PC-3 (cell line): ENCODE results near the gene ADAM12. TPM values are rescaled to one million over a fixed set of nuclear protein-coding genes. Genes with fewer than 3 reads are reported as not detected.

Source experiments
- ATAC-seq: fragments of 200-7000 bp; cut with Tn5 transposase; 2 replicates; pipeline ENCODE4 v1.9.1; 2020; ENCODE audit warnings: mild to moderate bottlenecking, moderate library complexity
- BruUV-seq: library from RNA; stranded (reverse); fragments of 400-500 nt; replicated peaks from 2 replicates; lab custom pipeline; 2021; lab: Mats Ljungman, UMichigan
- CTCF ChIA-PET: fragments of 300-600 bp; sonication (Branson Sonifier 250); formaldehyde crosslinking; loops from one replicate; lab custom pipeline; 2022; ENCODE audit warnings: antibody characterized with exemption; lab: Charles Lee
- POLR2A ChIA-PET: fragments of 300-600 bp; sonication (Branson Sonifier 250); formaldehyde crosslinking; loops from one replicate; lab custom pipeline; 2022; ENCODE audit warnings: antibody characterized with exemption; ENCODE audit not compliant: unreplicated experiment; lab: Charles Lee
- DNase-seq: peaks from one replicate; pipeline ENCODE4 v3.0.0-alpha.2; 2015
- H2AFZ ChIP-seq: fragments of 300-600 bp; sonication (generic); 2 replicates; pipeline ENCODE4 v1.6.0; 2016; ENCODE audit warnings: antibody characterized with exemption, low read length
- H3F3A ChIP-seq: fragments of 300-600 bp; sonication (generic); one replicate; pipeline ENCODE4 v1.6.0; 2017; ENCODE audit warnings: antibody characterized with exemption, low read length, control low read depth, mild to moderate bottlenecking; ENCODE audit not compliant: unreplicated experiment
- H3K27ac ChIP-seq: fragments of 300-600 bp; sonication (generic); 2 replicates; pipeline ENCODE4 v1.5.1; 2016; ENCODE audit warnings: mild to moderate bottlenecking, low read length
- H3K27me3 ChIP-seq: fragments of 300-600 bp; sonication (generic); 2 replicates; pipeline ENCODE4 v1.6.1; 2016; ENCODE audit warnings: low read length, mixed read lengths
- H3K36me3 ChIP-seq: fragments of 300-600 bp; sonication (generic); 2 replicates; pipeline ENCODE4 v1.6.1; 2016; ENCODE audit warnings: low read depth, mixed run types, low read length, mixed read lengths
- H3K4me1 ChIP-seq: fragments of 300-600 bp; sonication (generic); 2 replicates; pipeline ENCODE4 v1.5.1; 2016; ENCODE audit warnings: low read length; ENCODE audit not compliant: insufficient read depth
- H3K4me2 ChIP-seq: fragments of 300-600 bp; sonication (generic); 2 replicates; pipeline ENCODE4 v1.6.0; 2016; ENCODE audit warnings: low read length
- H3K4me3 ChIP-seq: fragments of 300-600 bp; sonication (generic); 2 replicates; pipeline ENCODE4 v1.5.1; 2016; ENCODE audit warnings: mild to moderate bottlenecking, low read length, mixed read lengths
- H3K79me2 ChIP-seq: fragments of 300-600 bp; sonication (generic); 2 replicates; pipeline ENCODE4 v1.6.1; 2017; ENCODE audit warnings: low read length, mixed read lengths
- H3K9ac ChIP-seq: fragments of 300-600 bp; sonication (generic); 2 replicates; pipeline ENCODE4 v1.6.0; 2016; ENCODE audit warnings: mild to moderate bottlenecking, low read length
- H3K9me2 ChIP-seq: fragments of 300-600 bp; sonication (generic); replicated peaks from 2 replicates; pipeline ENCODE4 v1.6.1; 2016; ENCODE audit warnings: mixed run types, low read length, mixed read lengths
- H3K9me3 ChIP-seq: fragments of 300-600 bp; sonication (generic); 2 replicates; pipeline ENCODE4 v1.6.1; 2016; ENCODE audit warnings: low read length, mixed read lengths
- H4K20me1 ChIP-seq: fragments of 300-600 bp; sonication (generic); 2 replicates; pipeline ENCODE4 v1.6.1; 2016; ENCODE audit warnings: low read length, mixed read lengths
- CTCF ChIP-seq: fragments of 300-600 bp; sonication (generic); conservative IDR thresholded peaks from 2 replicates; pipeline ENCODE4 v1.5.1; 2017; ENCODE audit warnings: antibody characterized with exemption, low read depth, mild to moderate bottlenecking, low read length
- EZH2 ChIP-seq: fragments of 300-600 bp; sonication (generic); IDR thresholded peaks from one replicate; pipeline ENCODE4 v1.6.1; 2017; ENCODE audit warnings: antibody characterized with exemption, mild to moderate bottlenecking, low read length; ENCODE audit not compliant: unreplicated experiment
- EZH2phosphoT487 ChIP-seq: fragments of 300-600 bp; sonication (generic); IDR thresholded peaks from 2 replicates; pipeline ENCODE4 v1.6.1; 2018; ENCODE audit warnings: mild to moderate bottlenecking, antibody characterized with exemption, low read length, borderline replicate concordance
- intact Hi-C: fragments of 100-400 bp; cut with micrococcal nuclease; formaldehyde crosslinking; loops from 2 replicates; pipeline ENCODE4 v1.9.0; 2023
- total RNA-seq: library from RNA; depleted of rRNA; stranded (reverse); fragments of >200 nt; gene quantifications from 2 replicates; pipeline ENCODE4 v1.2.3, GENCODE V29; 2014

The ADAM12 gene
- total RNA-seq, 1 experiment from 2014 or later = 3.4 TPM

DNA sequence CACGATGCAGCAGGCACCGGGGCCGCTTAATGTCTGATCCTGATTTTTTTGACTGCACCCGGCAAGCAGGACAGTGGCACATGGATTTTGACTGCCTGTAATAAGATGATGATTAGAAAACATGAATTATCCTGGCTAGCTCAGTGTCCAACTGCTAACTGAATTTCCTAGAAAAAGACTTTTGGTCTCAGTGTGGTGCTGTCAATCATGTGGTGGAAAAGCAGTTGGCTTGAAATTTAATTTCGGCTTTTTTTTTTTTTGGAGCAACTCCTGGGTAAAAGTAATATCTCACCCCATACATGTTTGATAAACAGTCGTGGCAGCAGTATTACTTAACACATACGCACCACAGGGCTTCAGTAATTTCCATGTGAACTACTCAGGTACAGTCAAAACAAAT is 264.2 kb downstream of the ADAM12 start:
- no peaks in the 10 kb centered on the region for H3K9me3 ChIP-seq
- ATAC-seq = no peak
- no peaks in the 10 kb centered on the region for H3K79me2 ChIP-seq
- H3K27ac ChIP-seq = no peak overlapping the region
- H3F3A ChIP-seq = no peaks in the 10 kb centered on the region
- CTCF ChIA-PET = no interaction called here
- no peaks in the 10 kb centered on the region for H3K9me2 ChIP-seq
- no peak overlapping the region for H2AFZ ChIP-seq
- no peaks in the 10 kb centered on the region for H4K20me1 ChIP-seq
- H3K4me1 ChIP-seq = peaks cover 14% of the 10 kb centered on the region
- H3K36me3 ChIP-seq = no peaks in the 10 kb centered on the region
- no TSS peak for BruUV-seq
- intact Hi-C loops = no loop called here
- no peak overlapping the region for H3K4me3 ChIP-seq
- no peak overlapping the region for H3K9ac ChIP-seq
- H3K4me2 ChIP-seq = no peak overlapping the region
- POLR2A ChIA-PET = no interaction called here
- no peaks in the 10 kb centered on the region for H3K27me3 ChIP-seq
- TF ChIP-seq EZH2phosphoT487 (no peak), EZH2 (no peak), CTCF (no peak)
- DNase-seq = no peak

DNA sequence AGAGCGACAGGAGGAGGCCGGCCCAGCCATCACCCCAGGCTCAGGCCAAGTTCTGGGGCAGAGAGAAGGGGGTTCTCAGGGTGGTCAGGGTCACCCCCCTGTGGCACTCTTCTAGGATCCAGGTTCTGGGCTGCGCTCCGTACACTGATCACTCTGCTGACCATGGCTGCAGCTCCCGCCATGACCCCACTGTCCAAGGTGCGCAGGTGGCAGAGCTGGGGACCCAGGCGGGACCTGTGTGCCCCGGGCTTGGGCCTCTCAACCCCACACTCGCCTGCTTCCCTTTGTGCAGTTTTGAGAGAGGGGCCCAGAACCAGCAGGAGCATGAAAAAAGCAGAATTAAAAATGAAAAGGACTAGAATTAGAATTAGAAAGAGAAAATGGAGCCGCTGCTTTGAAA is 264.8 kb downstream of the ADAM12 start:
- peaks cover 15% of the 10 kb centered on the region for H3K4me1 ChIP-seq
- POLR2A ChIA-PET = no interaction called here
- BruUV-seq = no TSS peak
- no peaks in the 10 kb centered on the region for H3K9me2 ChIP-seq
- no peak overlapping the region for H3K27ac ChIP-seq
- H3K36me3 ChIP-seq = no peaks in the 10 kb centered on the region
- H2AFZ ChIP-seq = no peak overlapping the region
- no peaks in the 10 kb centered on the region for H4K20me1 ChIP-seq
- no peaks in the 10 kb centered on the region for H3K79me2 ChIP-seq
- H3K27me3 ChIP-seq = no peaks in the 10 kb centered on the region
- no peak overlapping the region for H3K4me3 ChIP-seq
- ATAC-seq (no peak), DNase-seq (no peak)
- H3K9ac ChIP-seq = no peak overlapping the region
- no peaks in the 10 kb centered on the region for H3K9me3 ChIP-seq
- no peaks in the 10 kb centered on the region for H3F3A ChIP-seq
- TF ChIP-seq EZH2 (no peak), EZH2phosphoT487 (no peak), CTCF (no peak)
- CTCF ChIA-PET = no interaction called here
- intact Hi-C loops = no loop called here
- no peak overlapping the region for H3K4me2 ChIP-seq

DNA sequence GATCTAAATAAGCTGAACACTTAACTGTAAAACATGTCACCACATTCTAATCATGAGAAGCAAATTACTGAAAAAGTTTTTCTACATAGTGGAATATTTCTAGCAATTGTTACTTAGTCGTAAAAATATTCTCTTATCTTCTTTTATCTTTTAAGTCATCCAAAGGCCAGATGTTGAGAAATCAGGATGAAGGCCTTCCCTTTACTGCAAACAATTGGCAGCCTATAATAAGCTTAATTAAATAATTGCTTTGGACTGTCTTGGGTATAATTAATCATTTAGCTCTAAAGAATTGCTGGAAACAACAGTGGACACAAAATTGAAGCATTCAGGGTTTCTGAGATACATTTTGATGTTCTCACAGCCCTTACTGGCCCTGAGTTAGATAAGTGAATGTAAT is 265.4 kb downstream of the ADAM12 start:
- POLR2A ChIA-PET = no interaction called here
- Histone ChIP-seq H3K27me3 (no peaks in the 10 kb centered on the region), H3K79me2 (no peaks in the 10 kb centered on the region), H2AFZ (no peak overlapping the region), H3K36me3 (no peaks in the 10 kb centered on the region), H3F3A (no peaks in the 10 kb centered on the region), H3K9me3 (no peaks in the 10 kb centered on the region), H3K4me1 (peaks cover 15% of the 10 kb centered on the region), H4K20me1 (no peaks in the 10 kb centered on the region), H3K4me2 (no peak overlapping the region), H3K4me3 (no peak overlapping the region), H3K9me2 (no peaks in the 10 kb centered on the region), H3K9ac (no peak overlapping the region), H3K27ac (no peak overlapping the region)
- DNase-seq (no peak), ATAC-seq (no peak)
- intact Hi-C loops = no loop called here
- CTCF ChIA-PET = no interaction called here
- BruUV-seq = no TSS peak
- no peak for TF ChIP-seq CTCF
- no peak for TF ChIP-seq EZH2phosphoT487
- TF ChIP-seq EZH2 = no peak
